AG08395 (cell line): ENCODE data around the gene TMEM138.

ENCODE experiments used
- DNase-seq: peaks from one replicate; pipeline ENCODE4 v3.0.0; 2012; ENCODE audit warnings: mixed read lengths, low spot score

TMEM138 gene

DNA sequence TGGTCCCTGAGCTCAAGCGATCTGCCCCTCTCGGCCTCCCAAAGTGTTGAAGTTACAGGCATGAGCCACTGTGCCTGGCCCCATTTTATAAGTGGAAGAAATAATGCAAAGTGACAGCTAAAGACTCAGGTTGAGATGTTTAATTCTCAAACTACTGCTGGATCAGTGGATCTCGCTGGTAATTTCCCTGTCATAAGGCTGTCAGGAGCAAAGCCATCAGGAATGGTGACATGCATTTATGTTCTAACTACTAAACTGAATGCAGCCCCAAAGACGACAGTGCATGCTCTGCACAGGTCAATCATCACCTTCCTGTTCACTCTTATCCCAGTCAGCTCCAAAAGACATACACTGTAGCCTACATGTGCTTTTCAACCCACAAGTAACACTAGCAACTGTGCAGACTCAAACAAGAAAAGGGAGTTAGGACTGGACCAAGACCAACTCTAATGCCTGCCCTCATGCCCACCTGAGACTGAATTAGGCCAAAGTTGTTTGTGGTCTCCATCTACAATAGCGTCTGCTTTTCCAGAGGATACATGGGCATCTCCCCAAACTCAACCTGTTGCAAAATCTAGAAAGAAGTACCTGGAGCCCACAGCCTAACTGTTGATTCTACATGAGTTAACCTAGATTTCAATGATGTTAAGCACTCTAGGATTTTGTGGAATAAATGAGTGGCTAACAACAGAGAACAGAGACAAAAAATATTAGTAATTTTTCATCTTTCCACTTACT lies 45.0 kb downstream of the TMEM138 start:
- no peak for DNase-seq

DNA sequence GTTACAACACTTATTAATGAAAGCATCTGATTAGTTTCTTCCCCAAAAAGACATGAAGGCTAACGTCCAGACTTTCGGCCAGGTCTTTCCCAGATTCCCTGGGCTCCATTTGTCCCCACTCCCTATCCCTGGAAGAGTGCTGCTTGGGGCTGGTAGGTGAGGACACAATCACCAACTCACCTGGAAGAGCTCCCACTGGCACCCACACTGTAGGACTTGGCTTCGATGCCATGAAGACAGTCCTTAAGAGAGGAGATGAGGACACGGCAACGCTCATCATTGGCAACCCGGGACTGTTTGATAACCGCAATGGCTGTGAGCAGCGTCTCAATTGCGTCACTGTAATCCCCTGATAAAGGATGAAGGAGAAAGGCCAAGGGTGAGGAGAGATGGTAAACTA lies 49.4 kb downstream of the TMEM138 start:
- DNase-seq = no peak

DNA sequence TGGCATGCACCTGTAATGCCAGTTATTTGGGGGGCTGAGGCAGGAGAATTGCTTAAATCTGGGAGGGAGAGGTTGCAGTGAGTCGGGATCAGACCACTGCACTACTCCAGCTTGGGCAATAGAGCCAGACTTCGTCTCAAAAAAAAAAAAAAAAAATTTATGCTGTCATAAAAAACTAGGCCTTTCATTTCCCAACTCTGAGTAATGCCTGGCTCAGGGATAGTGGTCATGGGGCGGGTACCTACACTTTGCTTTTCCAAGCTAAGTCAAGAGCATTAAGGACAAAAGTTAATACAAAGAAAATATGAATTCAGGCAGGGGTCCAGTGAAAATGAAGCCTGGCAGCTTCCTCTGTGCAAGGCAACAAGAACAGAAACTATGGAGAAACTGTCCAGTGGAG lies 51.3 kb downstream of the TMEM138 start:
- peak; percentile 31 for DNase-seq

DNA sequence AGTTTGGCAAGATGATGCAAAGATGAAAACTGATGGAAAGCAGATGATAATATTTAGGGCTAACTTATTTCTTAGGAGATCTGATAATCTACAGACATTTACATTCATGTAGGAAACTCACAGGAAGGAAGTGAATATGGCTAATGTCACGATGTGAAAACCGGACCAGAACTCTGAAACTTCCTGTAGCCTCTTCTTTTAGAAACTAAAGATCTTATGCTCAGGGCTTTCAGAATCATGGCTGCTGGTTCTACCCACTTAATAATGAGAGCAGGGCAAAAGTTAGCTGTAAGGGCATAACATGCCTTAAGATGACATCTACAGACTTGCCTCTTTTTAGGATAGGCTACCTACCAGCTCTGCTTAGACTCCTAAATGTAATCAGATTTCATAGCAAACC lies 52.4 kb downstream of the TMEM138 start:
- no peak for DNase-seq

DNA sequence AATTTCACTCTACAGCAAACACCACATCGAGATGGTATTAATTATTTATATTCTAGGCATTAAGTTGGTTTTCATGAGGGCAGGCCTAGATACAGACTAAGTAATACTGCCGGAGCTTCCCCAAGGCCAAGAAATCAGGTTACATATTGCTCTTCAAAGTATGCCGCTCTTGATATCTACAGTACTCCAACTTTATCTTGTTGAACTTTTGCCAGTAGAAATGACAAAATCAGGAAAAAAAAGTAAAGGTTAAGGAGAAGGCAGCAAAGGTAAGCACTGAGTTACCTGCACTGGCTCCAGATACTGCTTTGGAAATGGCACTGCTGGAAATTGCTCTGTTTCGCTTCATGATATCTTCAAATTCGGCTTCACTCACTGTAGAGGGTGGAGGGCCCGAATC lies 53.2 kb downstream of the TMEM138 start:
- DNase-seq = no peak

DNA sequence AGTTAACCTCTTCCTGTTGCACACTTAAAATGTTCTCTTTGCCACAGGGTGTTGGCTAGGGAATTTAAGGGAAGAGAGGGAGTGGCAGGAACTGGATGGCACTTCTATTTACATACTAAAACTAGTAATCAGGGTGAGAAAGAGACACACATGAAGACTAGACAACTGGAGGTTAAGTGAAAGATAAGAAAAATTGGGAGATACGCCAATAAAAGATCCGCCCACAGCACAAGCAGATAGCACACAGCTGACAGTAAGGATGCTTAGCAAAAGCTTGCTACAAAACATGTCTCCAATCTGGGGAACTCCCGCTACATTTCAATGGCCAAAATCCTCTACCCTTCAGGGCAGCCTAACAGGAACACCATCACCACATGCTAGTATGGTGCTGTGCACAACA lies 54.8 kb downstream of the TMEM138 start:
- no peak for DNase-seq

DNA sequence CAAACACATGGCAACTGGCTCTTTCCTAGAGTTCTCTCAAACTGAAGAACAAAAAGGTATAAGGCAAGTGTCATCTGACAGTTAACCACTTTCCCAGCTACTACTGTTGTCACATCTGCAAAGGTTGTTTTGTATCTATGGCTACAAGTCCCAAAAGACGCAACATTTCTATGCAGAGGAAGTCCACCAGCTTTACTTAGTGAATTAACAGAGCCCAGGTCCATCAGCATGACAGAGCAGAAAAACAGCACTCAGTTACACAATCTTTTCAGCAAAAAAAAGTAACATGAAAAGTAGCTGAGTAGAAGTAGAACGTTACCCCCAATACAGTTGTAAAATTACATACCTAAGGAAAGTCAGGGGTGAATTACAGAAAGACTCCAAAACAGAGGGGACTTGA lies 55.5 kb downstream of the TMEM138 start:
- DNase-seq = no peak

DNA sequence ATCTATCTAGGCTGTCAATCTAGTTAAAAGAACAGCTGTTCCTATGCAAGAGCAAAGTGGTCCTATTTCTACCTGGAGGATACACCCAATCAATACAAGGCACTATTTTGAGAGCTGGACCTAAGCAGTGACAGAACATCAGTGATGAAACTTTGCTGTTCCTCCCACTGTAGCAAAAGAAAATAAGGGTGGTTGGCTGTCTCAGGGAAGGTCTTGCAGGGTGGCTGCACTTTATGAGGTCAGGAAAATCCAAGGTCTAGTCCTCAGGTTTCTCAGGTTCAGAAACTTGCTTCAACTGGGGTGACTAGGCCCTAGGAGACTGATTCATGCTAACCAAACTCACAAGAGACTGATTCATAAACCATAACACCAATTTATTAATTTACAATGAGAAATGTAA lies 56.0 kb downstream of the TMEM138 start:
- DNase-seq = no peak
